HG02870 (cell line): ENCODE results near the gene NTSR2.

Experiments
- ATAC-seq: cut with Tn5 transposase; IDR thresholded peaks from one replicate; pipeline ENCODE4 v1.9.1; 2021; ENCODE audit warnings: mild to moderate bottlenecking, moderate library complexity; ENCODE audit not compliant: unreplicated experiment

Gene NTSR2

GRCh38 chr2:11669454-11670291 is at the start of gene NTSR2:
NTSR2 (minus strand) TSS chr2:11670195; CDS start chr2:11670129, 66 bp downstream.
- no peak for ATAC-seq

GRCh38 chr2:11719230-11719977 is 49.4 kb upstream of the NTSR2 start:
- ATAC-seq = no peak

GRCh38 chr2:11718606-11719005 is 48.6 kb upstream of the NTSR2 start:
- ATAC-seq = no peak

- ATAC-seq = no peak
These were observed 47.6 kb upstream of the NTSR2 start for GRCh38 chr2:11717623-11718022.

- no peak for ATAC-seq
These were observed 46.8 kb upstream of the NTSR2 start for GRCh38 chr2:11716689-11717321.

- ATAC-seq = no peak
These were observed 46.1 kb upstream of the NTSR2 start for GRCh38 chr2:11715987-11716652.

DNA sequence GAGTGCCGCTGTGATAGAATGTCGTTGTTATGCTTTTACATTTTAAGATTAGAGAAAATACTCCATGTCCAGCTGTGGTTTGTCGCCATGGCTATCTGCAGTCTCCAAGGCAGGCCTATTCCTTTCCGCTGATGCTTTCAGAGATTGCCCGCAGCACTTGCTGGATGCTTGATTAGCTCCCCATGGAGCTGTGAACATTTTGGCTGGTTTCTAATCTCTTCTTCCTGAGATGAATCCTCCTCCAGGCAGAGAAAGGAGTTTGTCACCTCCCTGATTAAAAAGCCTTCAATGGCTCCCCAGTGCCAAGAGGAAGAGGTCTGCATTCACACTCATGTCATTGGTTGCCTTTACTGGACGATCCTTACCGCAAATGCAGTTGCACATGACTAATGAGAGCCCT is 43.8 kb upstream of the NTSR2 start:
- ATAC-seq = no peak

DNA sequence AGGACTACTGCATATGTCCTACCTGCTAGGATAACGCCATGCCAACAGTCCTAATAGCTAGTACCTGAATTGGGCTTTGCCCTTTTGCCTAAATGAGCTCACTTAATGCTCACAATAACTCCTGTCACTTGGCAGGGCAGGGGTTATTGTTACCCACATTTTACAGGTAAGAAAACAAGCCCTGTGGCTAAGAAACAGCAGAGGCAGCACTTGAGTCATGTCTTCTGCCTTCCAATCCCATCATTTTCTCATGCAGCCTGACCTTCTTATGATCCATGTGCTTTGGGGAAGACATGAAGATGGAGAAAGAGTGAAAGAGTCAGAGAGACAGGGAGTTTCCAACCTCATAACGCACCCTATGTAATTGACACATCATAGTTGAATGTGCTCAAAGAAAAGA is 42.9 kb upstream of the NTSR2 start:
- ATAC-seq = no peak

GRCh38 chr2:11711751-11712150 is 41.8 kb upstream of the NTSR2 start:
- no peak for ATAC-seq

- ATAC-seq = no peak
These were observed 41.3 kb upstream of the NTSR2 start for GRCh38 chr2:11711354-11711716.

DNA sequence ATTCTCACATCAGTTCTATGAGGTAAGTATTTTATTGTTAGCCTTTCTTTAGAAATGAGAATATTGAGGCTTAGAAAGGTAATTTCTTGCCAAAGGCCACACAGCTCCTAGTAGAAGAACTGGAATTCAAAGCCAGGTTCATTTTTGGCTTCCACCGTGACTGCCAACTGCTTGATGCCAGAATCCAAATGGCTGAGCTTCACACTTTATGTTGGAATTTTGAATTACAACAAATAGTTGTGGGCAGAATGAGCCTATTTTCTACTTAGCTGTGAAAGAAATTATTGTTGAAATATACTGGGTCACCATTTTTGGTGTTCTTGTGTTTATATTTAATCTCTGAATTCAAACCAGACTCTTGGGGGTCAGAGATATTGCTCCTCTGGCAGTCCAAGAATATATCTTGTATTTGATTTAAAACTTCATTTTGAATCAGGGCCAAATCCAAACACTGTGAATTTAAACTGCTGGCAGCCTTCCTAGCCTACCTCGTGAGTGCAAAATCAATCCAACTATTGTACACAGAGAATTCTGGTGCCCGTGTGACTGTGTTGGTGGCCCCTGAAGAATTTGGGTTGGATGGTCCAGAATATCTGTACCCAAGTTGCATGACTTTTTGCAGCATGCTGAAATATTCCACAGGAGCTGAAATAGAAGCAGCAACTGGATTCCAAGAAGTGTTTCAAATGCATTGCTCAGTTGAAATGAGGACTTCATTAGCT is 40.8 kb upstream of the NTSR2 start:
- no peak for ATAC-seq

DNA sequence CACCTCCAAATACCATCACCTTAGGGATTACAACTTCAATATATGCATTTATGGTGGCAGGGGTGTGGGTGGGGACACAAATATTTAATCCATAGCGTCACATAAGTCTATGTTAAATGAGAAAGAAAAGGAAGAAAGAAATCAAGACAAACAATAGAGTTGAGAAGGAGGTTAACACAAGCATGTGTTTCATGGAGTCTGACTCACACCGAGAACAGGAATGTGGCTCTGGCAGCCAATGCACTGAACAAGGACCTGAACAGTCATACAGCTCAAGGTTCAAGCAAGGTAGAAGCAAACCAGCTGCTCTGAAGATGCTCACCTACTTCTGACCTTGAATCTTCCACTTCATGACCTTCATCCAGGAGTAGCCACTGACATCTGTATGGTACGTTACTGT is 40.2 kb upstream of the NTSR2 start:
- ATAC-seq = no peak

DNA sequence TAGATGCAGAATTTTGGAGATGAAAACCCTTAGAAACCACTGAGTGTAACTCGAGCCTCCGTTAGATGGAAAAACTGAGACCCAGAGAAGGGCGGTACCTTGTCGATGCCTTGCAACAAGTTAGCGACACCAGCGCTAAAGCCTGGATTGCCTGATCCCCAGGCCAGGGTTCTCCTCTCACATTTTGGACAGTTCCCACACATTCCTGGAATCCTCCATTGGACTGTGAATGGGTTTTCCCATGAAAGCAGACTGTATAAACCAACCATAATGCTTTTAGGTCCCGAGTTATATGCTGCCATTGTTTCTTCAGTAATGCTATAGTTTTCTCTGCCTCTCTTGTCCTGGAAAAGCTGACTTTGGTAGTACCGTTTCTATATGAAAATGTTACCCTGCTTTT is 39.3 kb upstream of the NTSR2 start:
- no peak for ATAC-seq

DNA sequence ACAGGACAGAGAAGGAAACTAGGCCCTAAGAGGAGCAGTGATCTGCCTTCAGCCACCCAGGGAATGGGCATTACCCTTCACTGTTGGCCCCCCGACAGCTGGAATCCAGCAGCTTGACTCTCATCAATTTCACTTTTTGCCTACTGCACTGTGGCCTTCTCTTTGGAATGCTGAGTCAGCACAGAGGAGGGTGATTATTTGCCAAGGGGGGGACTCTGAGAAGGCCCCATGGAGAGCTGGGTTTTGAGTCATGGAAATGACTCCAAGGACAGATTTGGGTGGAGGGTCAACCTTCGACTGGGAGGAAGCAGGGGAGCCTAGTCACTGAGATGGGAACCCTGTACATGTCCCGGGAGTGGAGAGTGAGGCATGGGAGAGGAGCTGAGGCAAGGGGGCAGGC is 38.1 kb upstream of the NTSR2 start:
- no peak for ATAC-seq

DNA sequence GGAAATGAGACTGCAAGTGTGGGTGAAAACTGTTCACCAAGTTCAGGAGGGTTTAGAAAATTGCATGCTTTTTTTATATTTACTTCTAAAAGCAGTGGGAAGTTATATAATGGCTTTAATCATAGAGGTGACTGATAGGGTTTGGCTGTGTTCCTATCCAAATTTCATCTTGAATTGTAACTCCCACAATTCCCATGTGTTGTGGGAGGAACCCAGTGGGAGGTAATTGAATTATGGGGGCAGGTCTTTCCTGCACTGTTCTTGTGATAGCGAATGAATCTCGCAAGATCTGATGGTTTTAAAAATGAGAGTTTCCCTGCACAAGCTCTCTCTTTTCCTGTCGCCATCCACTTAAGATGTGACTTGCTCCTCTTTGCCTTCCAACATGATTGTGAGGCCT is 35.7 kb upstream of the NTSR2 start:
- ATAC-seq = no peak

DNA sequence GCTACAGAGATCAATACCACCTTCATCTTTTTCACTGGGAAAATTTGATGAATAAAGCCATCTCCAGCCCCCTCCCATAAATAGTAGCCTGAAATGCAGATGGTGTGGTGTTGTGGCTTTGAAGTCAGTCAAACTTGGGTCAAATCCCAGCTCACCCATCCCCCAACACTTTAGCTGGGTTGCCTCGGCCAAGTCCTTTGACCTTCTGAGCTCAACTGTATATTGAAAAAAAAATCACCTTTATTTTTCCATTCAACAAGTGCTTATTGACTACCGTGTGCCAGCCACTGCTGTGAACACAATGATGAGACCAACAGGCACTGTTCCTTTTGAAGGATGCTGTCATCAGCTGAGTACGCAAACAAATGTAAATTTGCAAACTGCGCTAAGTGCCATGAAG is 35.1 kb upstream of the NTSR2 start:
- no peak for ATAC-seq

- ATAC-seq = no peak
These were observed 33.7 kb upstream of the NTSR2 start for GRCh38 chr2:11703700-11704099.

- ATAC-seq = no peak
These were observed 33.0 kb upstream of the NTSR2 start for GRCh38 chr2:11702946-11703345.

GRCh38 chr2:11701751-11702301 is 31.8 kb upstream of the NTSR2 start:
- no peak for ATAC-seq

GRCh38 chr2:11701206-11701605 is 31.2 kb upstream of the NTSR2 start:
- no peak for ATAC-seq
